Measurements from ENCODE around the gene GTPBP2.
"Not testable (repeated sequence)": the region's sequence is repeated elsewhere in the genome, so short reads cannot be mapped to it uniquely, and the experiment has no call there.

The GTPBP2 gene

DNA sequence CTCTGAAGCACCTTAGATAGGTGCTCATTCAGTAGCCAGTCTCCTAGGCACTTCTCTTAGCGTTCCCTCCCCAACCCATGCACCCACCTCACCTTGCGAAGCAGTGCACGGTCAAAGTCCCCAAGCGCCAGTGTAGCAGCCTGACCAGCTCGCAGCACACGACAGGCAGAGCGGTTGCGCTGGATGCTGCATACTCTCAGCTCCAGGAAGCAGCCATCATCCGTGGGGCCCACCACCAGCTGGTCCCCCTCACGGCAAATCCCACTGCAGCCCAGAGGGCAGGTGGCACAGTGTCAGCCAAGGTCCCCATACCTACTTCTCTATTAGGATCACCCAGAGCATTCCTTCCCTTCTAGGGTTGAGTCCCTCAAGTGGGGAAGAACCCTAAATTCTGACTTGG lies 6.5 kb downstream of the GTPBP2 start:
- TF ChIP-seq ZNF274 (IDR thresholded peaks at IDR 0.05; ENCODE audit: low read depth, low read length): no peak
- H3K4me3 ChIP-seq (ENCODE audit: low read length): no peak overlapping the region

- no peak for TF ChIP-seq ZNF274 (IDR thresholded peaks at IDR 0.05; ENCODE audit: low read depth, low read length)
- no peak overlapping the region for H3K4me3 ChIP-seq (ENCODE audit: low read length)
Measured at GRCh38 chr6:43621836-43622180, 7.3 kb downstream of the GTPBP2 start.

DNA sequence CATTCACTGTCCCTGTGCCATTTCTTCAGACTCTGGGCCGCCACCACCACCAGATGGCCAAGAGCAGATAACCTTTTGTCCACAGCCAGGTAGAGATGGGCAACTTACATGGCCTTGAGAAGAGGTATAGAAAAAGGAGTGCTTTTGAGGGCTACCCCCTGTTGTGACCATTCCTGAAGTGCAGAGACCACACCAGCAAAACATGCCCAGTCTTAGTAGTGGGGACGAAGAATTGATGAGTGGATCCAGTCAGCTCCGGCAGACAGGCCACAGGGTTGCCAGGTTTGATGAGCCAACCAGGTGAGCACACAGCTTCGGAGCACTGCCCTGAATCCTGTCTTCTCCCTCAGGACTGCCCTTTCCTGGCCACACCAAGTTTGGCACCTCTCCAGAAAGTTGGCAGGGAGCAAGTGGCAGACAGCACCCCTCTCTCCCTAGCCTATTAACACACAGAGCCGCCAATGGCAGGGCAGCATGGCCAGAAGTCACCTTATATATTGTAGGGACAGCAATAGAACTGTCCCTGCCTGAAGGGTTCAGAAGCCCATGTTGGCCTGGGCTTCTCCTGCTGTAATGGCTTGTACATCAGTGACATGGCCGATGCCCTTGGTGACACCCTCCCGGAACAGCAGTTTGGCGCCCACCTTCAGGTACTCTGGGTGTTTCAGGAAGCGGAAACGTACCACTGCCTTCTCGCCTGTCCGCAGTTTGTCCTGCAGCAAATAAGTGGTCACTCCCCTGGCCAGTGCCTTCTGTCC lies 7.8 kb downstream of the GTPBP2 start:
- no peak for TF ChIP-seq ZNF274 (IDR thresholded peaks at IDR 0.05; ENCODE audit: low read depth, low read length)
- no peak overlapping the region for H3K4me3 ChIP-seq (ENCODE audit: low read length)

DNA sequence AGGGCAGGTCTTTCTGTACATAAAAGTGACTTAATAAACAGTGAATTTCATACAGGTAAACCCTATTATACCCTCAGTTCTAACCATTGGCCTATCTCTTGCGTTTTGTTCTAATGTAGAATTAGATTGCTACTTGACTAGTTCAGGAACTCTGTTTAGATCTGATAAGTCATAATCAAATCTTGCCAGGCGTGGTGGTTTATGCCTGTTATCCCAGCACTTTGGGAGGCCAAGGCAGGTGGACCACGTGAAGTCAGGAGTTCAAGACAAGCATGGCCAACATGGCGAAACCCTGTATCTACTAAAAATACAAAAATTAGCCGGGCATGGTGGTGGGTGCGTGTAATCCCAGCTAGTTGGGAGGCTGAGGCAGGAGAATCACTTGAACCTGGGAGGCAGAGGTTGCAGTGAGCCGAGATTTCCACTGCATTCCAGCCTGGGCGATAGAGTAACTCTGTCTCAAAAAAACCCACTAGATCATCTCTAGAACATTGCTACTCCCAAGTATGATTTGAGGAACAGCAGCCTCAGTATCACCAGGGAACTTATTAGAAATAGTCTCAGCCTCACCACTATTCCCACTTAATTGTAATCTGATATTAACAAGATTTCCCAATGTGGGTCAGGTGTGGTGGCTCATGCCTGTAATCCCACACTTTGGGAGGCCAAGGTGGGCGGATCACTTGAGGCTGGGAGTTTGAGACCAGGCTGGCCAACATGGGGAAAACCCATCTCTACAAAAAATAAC lies 12.2 kb downstream of the GTPBP2 start:
- no peak overlapping the region for H3K4me3 ChIP-seq (ENCODE audit: low read length)

GRCh38 chr6:43614396-43614730 lies 14.7 kb downstream of the GTPBP2 start:
- no peak for TF ChIP-seq ZNF274 (IDR thresholded peaks at IDR 0.05; ENCODE audit: low read depth, low read length)
- no peak overlapping the region for H3K4me3 ChIP-seq (ENCODE audit: low read length)

More for the DNA sequence above, 12.2 kb downstream of the GTPBP2 start:
- no peak for TF ChIP-seq ZNF274 (IDR thresholded peaks at IDR 0.05; ENCODE audit: low read depth, low read length)

GRCh38 chr6:43613721-43614395 lies 15.2 kb downstream of the GTPBP2 start:
- no peak overlapping the region for H3K4me3 ChIP-seq (ENCODE audit: low read length)
- no peak for TF ChIP-seq ZNF274 (IDR thresholded peaks at IDR 0.05; ENCODE audit: low read depth, low read length)

- no peak overlapping the region for H3K4me3 ChIP-seq (ENCODE audit: low read length)
- TF ChIP-seq ZNF274 (IDR thresholded peaks at IDR 0.05; ENCODE audit: low read depth, low read length): no peak
Measured at GRCh38 chr6:43610431-43610830, 18.6 kb downstream of the GTPBP2 start.

GRCh38 chr6:43609402-43609801 lies 19.7 kb downstream of the GTPBP2 start:
- H3K4me3 ChIP-seq (ENCODE audit: low read length): no peak overlapping the region
- TF ChIP-seq ZNF274 (IDR thresholded peaks at IDR 0.05; ENCODE audit: low read depth, low read length): no peak

DNA sequence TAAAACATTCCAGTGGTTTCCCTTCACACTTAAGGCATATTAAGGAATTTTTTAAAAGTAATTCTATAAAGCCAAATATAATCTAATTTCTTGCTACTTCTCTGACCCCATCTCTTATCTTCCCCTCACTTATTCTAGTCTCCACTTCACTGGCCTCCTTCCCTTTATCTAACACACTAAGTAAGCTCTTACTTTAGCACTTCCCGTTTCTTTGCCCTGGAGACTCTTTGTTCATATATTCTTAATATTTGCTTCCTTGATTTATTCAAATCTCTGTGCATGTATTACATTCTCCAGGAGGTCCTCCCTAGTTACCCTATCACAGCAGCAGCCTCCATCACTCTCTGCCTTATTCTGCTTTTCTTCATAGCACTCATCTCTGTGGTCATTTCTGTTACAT lies 20.3 kb downstream of the GTPBP2 start:
- no peak overlapping the region for H3K4me3 ChIP-seq (ENCODE audit: low read length)
- TF ChIP-seq ZNF274 (IDR thresholded peaks at IDR 0.05; ENCODE audit: low read depth, low read length): no peak

GRCh38 chr6:43608310-43608763 lies 20.7 kb downstream of the GTPBP2 start:
- no peak overlapping the region for H3K4me3 ChIP-seq (ENCODE audit: low read length)
- no peak for TF ChIP-seq ZNF274 (IDR thresholded peaks at IDR 0.05; ENCODE audit: low read depth, low read length)

- TF ChIP-seq ZNF274 (IDR thresholded peaks at IDR 0.05; ENCODE audit: low read depth, low read length): no peak
- no peak overlapping the region for H3K4me3 ChIP-seq (ENCODE audit: low read length)
Measured at GRCh38 chr6:43606019-43606418, 23.0 kb downstream of the GTPBP2 start.

- H3K4me3 ChIP-seq (ENCODE audit: low read length): no peak overlapping the region
- no peak for TF ChIP-seq ZNF274 (IDR thresholded peaks at IDR 0.05; ENCODE audit: low read depth, low read length)
Measured at GRCh38 chr6:43604174-43604573, 24.9 kb downstream of the GTPBP2 start.

- no peak for TF ChIP-seq ZNF274 (IDR thresholded peaks at IDR 0.05; ENCODE audit: low read depth, low read length)
- H3K4me3 ChIP-seq (ENCODE audit: low read length): no peak overlapping the region
Measured at GRCh38 chr6:43600595-43600994, 28.5 kb downstream of the GTPBP2 start.

- no peak overlapping the region for H3K4me3 ChIP-seq (ENCODE audit: low read length)
- no peak for TF ChIP-seq ZNF274 (IDR thresholded peaks at IDR 0.05; ENCODE audit: low read depth, low read length)
Measured at GRCh38 chr6:43593938-43594337, 35.1 kb downstream of the GTPBP2 start.

DNA sequence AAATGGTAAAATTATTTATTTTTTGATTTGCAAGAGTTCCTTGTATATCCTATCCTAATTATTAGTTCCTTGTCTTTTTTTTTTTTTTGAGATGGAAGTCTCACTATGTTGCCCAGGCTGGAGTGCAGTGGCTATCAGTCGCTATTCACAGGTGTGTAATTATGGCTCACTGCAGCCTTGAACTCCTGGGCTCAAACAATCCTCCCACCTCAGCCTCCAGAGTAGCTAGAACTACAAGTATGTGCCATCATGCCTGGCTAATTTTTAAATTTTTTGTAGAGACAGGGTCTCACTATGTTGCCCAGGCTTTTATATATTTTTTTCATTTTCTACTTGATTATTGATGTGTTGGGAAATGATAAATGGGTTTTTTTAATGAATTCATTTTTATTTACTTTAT lies 39.5 kb downstream of the GTPBP2 start:
- not testable (repeated sequence) for H3K4me3 ChIP-seq (ENCODE audit: low read length)

All from GM08714 (cell line).